CD4-positive, alpha-beta T cell treated with Interleukin-2 at 100 ng/mL for 4 hours (primary cell): Measurements from ENCODE around the gene TRAPPC1.
"Not testable (repeated sequence)": the region's sequence is repeated elsewhere in the genome, so short reads cannot be mapped to it uniquely, and the experiment has no call there.

Experiments used
- DNase-seq: peaks from one replicate; pipeline ENCODE4 v3.0.0-alpha.2; 2020; ENCODE audit warnings: low spot score

TRAPPC1 gene

GRCh38 chr17:7931709-7932482, at the start of gene TRAPPC1, which contains the start of gene CNTROB:
TRAPPC1 (minus strand) TSS chr17:7931946; CDS start chr17:7931829, 117 bp downstream.
CNTROB (plus strand) TSS chr17:7932206; CDS start chr17:7933080, 874 bp downstream.
- peak; percentile 100 for DNase-seq

GRCh38 chr17:7977805-7978204, 46.1 kb upstream of the TRAPPC1 start:
- DNase-seq: no peak

GRCh38 chr17:7977039-7977438, 45.3 kb upstream of the TRAPPC1 start:
- no peak for DNase-seq

DNA sequence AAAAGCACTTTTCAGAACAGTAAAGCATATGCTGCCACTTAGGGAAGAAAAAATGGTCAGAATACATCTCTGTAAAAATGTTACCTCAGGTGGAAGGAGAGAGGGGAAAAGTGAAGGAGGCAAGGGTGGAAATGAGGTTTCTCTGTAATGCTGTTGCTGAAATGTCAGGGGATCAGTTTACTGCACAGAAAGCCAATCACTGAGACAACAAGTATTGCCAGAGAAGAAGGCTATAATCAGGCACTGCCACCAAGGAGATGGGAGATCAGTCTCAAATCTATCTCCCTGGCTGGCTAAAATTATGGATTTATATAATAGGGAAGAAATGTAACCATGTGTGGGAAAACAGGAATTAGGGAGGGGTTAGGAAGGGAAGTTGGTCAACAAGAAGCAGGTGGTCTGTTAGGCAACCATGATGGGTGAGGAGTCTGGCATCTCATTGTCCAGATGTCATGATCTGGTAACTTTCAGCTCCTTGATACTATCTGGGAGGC, 42.9 kb upstream of the TRAPPC1 start:
- no peak for DNase-seq

- DNase-seq: no peak
These were observed 40.5 kb upstream of the TRAPPC1 start for GRCh38 chr17:7972131-7972785.

DNA sequence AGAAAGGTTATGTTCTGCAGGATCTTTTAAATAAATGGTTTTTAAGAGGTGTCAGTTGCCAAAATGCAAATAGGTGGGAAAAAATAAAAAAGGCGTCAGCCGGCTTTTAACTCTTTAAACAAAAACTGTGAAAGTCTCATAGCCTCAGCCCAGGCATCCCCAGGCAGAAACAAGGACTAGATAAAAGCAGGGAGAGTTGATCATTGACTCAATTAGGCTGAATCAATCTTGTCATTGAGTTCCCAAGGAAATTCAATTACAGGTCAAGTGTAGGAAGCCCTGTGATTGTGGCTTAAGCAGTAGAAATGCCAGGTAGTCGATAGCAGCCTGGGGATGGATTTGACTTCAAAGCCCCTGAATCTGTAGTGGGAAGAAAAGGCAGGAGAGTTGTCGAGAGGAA, 39.9 kb upstream of the TRAPPC1 start:
- DNase-seq: no peak

GRCh38 chr17:7969433-7969832, 37.7 kb upstream of the TRAPPC1 start:
- DNase-seq: no peak

DNA sequence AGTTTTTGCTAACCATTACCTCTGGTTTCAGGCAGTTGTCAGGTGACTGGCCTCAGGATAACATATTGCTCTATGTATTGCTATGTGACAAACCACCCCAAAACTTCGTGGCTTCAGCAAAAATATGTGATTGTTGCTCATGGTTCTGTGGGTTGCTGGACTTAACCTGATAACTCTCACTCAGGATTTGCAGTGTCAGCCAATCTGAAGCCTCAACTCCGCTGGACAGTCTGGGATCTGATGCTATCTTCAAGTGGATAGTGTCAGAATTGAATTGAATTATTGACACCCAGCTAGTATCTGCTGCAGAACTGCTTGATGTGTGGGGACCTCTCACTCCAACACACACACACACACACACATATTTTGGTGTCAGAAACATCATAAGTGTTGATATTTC, 36.0 kb upstream of the TRAPPC1 start:
- DNase-seq: no peak

DNA sequence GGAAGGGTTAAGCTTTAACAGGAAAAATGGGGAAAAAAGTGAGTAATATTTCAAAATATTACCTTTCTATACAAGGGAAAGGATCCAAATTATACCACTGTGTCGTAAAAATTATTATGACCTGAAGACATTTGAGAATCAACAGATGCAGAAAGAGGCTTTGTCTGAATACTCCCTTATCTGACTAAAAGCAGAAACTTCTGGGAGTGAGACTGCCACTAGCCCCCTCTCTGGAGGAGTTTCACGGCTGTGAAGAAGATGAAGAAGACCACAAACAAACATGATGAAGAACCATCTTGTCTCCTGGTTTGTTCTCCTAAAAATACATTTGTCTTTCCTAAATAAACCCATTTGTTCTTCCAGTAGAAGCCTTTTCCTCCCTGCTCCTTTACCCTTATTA, 29.7 kb upstream of the TRAPPC1 start:
- DNase-seq: no peak

GRCh38 chr17:7959503-7960253, 27.9 kb upstream of the TRAPPC1 start:
- no peak for DNase-seq

DNA sequence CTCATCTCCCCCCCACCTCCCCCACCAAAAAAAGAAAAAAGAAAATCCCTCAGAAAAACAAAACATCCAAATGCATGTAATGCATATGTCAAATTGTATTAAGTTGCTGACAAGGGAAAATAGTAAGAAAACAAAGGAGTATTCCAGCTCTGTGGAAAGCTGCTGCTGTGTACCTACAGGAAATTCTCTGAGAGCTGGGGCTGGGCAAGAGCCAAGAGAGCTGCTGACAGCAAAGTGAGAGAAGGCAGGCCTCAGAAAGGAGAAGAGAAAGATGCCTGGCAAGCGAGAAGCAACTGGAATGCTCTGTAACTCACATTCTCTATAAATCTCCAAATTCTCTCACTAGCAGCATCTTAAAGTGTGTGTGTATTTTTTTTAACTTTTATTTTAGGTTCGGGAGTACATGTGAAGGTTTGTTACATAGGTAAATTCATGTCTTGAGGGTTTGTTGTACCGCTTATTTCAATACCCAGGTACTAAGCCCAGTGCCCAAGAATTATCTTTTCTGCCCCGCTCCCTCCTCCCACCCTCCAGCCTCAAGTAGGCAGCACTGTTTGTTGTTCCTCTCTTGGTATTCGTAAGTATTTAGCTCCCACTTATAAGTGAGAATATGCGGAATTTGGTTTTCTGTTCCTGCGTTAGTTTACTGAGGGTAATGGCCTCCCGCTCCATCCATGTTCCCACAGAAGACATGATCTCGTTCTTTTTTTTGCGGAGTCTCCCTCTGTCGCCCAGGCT, 24.7 kb upstream of the TRAPPC1 start:
- no peak for DNase-seq

GRCh38 chr17:7955414-7956227, 23.9 kb upstream of the TRAPPC1 start:
- no peak for DNase-seq

- DNase-seq: not testable (repeated sequence)
These were observed 21.5 kb upstream of the TRAPPC1 start for GRCh38 chr17:7953266-7953665.

DNA sequence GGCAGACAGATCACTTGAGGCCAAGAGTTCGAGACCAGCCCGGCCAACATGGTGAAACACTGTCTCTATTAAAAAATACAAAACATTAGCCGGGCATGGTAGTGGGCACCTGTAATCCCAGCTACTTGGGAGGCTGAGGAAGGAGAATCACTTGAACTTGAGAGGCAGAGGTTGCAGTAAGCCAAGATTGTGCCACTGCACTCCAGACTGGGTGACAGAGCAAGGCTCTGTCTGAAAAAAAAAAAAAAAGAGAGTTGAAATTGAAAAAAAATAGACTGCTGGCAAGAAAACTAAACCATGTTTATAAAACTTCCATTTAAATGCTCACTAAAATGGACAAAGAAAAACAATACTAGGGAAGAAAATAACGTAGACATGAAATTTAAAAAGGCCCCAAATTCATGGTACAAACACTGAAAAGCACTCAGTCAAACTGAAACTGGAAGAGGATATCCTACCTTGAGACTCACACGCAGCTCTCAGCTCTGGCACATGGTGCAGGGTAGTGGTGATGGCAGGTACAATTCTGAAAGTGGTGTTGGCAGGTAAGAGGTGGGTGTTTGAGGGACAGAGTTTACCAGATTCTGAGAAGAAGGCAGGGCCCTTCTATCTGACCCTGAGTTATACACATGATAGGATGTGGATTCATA, 19.5 kb upstream of the TRAPPC1 start:
- peak; percentile 14 for DNase-seq

DNA sequence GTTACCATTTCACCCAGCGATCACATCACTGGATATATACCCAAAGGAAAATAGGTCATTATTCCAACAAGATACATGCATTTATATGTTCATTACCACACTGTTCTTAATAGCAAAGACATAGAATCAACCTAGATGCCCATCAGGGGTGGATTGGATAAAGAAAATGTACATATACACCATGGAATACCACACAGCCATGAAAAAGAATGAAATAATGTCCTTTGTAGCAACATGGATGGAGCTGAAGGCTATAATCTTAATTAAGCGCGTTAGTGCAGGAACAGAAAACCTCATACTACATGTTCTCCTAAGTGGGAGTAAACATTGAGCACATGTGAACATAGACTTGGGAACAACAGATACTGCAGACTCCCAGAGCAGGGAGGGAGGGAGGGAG, 18.8 kb upstream of the TRAPPC1 start:
- no peak for DNase-seq

GRCh38 chr17:7947651-7948050, 15.9 kb upstream of the TRAPPC1 start:
- no peak for DNase-seq

DNA sequence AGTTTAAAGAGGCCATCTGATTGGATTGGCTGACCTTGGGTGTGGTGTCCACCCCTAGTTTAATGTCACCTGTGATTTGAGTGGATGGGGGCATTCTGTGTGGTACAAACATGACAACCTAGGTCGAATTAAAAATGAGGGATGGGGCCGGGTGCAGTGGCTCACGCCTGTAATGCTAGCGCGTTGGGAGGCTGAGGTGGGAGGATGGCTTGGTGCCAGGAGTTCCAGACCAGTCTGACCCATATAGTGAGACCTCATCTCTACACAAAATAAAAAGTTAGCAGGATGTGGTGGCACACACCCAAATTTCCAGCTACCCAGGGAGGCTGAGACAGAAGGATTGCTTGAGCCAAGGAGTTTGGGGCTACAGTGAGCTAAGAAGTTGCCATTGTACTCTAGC, 14.7 kb upstream of the TRAPPC1 start:
- no peak for DNase-seq

GRCh38 chr17:7945651-7946050, 13.9 kb upstream of the TRAPPC1 start:
- no peak for DNase-seq

DNA sequence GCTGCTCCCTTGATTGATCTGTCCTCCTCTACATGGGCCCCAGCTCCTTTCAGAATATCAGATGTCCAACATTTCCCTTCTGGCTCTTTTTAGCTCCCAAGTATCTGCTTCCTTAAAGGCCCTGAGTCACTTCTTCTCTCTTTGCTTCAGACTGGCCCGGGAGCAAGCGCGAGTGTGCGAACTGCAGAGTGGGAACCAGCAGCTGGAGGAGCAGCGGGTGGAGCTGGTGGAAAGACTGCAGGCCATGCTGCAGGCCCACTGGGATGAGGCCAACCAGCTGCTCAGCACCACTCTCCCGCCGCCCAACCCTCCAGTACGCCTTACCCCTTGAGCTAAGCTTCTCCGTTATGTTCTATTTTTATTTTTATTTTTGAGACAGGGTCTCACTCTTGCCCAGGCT, 12.6 kb upstream of the TRAPPC1 start:
- no peak for DNase-seq

DNA sequence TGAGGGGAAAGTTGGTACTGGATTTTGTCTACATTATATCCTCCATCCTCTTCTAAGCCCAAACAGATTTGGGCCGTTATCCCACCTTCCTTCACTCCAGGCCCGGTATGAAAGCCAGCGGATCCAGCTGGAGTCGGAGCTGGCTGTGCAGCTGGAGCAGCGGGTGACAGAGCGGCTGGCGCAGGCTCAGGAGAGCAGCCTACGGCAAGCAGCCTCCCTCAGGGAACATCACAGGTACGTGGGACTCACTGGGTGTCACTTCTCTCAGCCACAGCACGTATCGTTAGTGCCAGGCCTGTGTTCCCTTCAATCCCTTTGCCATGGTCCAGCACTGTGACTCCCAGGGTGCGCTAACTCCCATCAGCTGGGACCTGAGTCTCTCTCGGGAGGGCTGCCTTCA, 11.5 kb upstream of the TRAPPC1 start:
- no peak for DNase-seq

DNA sequence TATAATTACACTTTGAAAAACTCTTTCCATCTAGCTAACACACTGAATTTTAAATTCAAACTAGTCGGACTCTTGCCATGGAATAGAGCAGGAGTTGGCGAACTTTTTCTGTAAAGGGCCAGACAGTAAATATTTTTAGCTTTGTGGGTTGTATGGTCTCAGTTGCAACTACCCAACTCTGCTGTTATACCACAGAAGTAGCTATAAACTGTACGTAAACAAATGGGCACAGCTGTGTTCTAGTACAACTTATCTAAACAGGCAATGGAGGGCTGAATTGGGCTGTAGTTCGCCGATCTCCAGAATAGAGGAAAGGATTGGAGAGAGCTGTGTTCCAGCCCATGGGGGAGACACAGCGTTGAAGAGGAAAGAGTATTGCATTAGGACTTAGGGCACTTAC, 9.0 kb upstream of the TRAPPC1 start:
- no peak for DNase-seq
